H1 (cell line): ENCODE results near the gene PGF. TPM values are rescaled to one million over a fixed set of nuclear protein-coding genes. Genes with fewer than 3 reads are reported as not detected.
A peak's percentile ranks its signal among the peaks of the same experiment; 100 is the strongest.

Experiments
- CTCF ChIA-PET: fragments of 300-600 bp; sonication (Branson Sonifier 250); formaldehyde crosslinking; loops from one replicate; lab custom pipeline; 2021; ENCODE audit not compliant: partially characterized antibody; lab: Charles Lee
- POLR2A ChIA-PET: fragments of 300-600 bp; sonication (Branson Sonifier 250); formaldehyde crosslinking; loops from one replicate; lab custom pipeline; 2021; ENCODE audit warnings: inconsistent platforms; ENCODE audit not compliant: partially characterized antibody; lab: Charles Lee
- DNase-seq, 2 experiments: peaks; one replicate each; pipeline versions ENCODE4 v3.0.0 to v3.0.0-alpha.2; 2010 to 2022; ENCODE audit warnings: low spot score in 2 of 2, low read depth in 1 of 2, mixed read lengths in 1 of 2
- FAIRE-seq: peaks from 2 replicates; lab custom pipeline; 2011; peaks lifted over from hg19 to GRCh38; lab: Jason Lieb, UNC
- H2AFZ ChIP-seq: 2 replicates; pipeline ENCODE4 v1.8.1; 2012; ENCODE audit warnings: low read length, inconsistent platforms
- H2AK5ac ChIP-seq: 2 replicates; pipeline ENCODE4 v1.6.1; 2013; ENCODE audit warnings: low read depth, low read length
- H2BK120ac ChIP-seq: replicated peaks from 2 replicates; pipeline ENCODE3; 2013; ENCODE audit warnings: low read depth, low read length, inconsistent platforms
- H2BK12ac ChIP-seq: 2 replicates; pipeline ENCODE4 v1.6.1; 2013; ENCODE audit warnings: low read depth, low read length
- H2BK15ac ChIP-seq: 2 replicates; pipeline ENCODE4 v1.6.1; 2013; ENCODE audit warnings: low read length
- H2BK20ac ChIP-seq: 2 replicates; pipeline ENCODE4 v1.6.1; 2013; ENCODE audit warnings: low read length
- H2BK5ac ChIP-seq: 2 replicates; pipeline ENCODE4 v1.6.1; 2013; ENCODE audit warnings: low read depth, low read length
- H3K14ac ChIP-seq: 2 replicates; pipeline ENCODE4 v1.6.1; 2013; ENCODE audit warnings: inconsistent platforms; ENCODE audit not compliant: insufficient read length
- H3K18ac ChIP-seq: 2 replicates; pipeline ENCODE4 v1.6.1; 2013; ENCODE audit warnings: low read length; ENCODE audit errors: extremely low read depth
- H3K23ac ChIP-seq: 2 replicates; pipeline ENCODE4 v1.6.1; 2013; ENCODE audit warnings: inconsistent platforms; ENCODE audit not compliant: insufficient read length
- H3K23me2 ChIP-seq: 2 replicates; pipeline ENCODE4 v1.6.1; 2013; ENCODE audit warnings: low read depth, low read length
- H3K27ac ChIP-seq: 2 replicates; pipeline ENCODE4 v1.6.1; 2011; ENCODE audit warnings: low read depth, low read length, inconsistent platforms
- H3K27me3 ChIP-seq, 4 experiments: replicated peaks in 1 of 4; 1 replicate in 1 of 4; 2 replicates in 3 of 4; pipeline versions ENCODE4 v1.6.1 to v1.8.1; 2011 to 2013; ENCODE audit warnings: low read length in 3 of 4, mild to moderate bottlenecking in 3 of 4, inconsistent platforms in 2 of 4, mixed read lengths in 2 of 4, moderate library complexity in 1 of 4; ENCODE audit not compliant: control insufficient read depth in 3 of 4, insufficient read depth in 3 of 4; ENCODE audit errors: extremely low read depth in 1 of 4
- H3K36me3 ChIP-seq, 4 experiments: 2 replicates each; pipeline versions ENCODE4 v1.6.1 to v1.8.1; 2011 to 2013; ENCODE audit warnings: mild to moderate bottlenecking in 4 of 4, low read length in 3 of 4, moderate library complexity in 2 of 4, control low read depth in 1 of 4, inconsistent platforms in 1 of 4; ENCODE audit not compliant: insufficient read depth in 4 of 4, control insufficient read depth in 2 of 4
- H3K4ac ChIP-seq: replicated peaks from 2 replicates; pipeline ENCODE3; 2013; ENCODE audit warnings: low read length, low read depth, mixed read lengths, inconsistent platforms; ENCODE audit not compliant: insufficient read length
- H3K4me1 ChIP-seq, 4 experiments: replicated peaks in 1 of 4; 1 replicate in 1 of 4; 2 replicates in 3 of 4; pipeline versions ENCODE4 v1.6.1 to v1.8.1; 2011 to 2013; ENCODE audit warnings: low read length in 3 of 4, inconsistent platforms in 2 of 4, mixed read lengths in 1 of 4; ENCODE audit not compliant: insufficient read depth in 4 of 4, control insufficient read depth in 3 of 4
- H3K4me2 ChIP-seq, 2 experiments: 2 replicates each; pipeline versions ENCODE4 v1.6.1 to v1.8.1; 2011 to 2013; ENCODE audit warnings: low read depth in 2 of 2, low read length in 2 of 2, control low read depth in 1 of 2, inconsistent platforms in 1 of 2, mild to moderate bottlenecking in 1 of 2; ENCODE audit not compliant: insufficient read depth in 1 of 2
- H3K4me3 ChIP-seq, 4 experiments: fragments of 200-600, 300-600 bp in 1 of 4; sonication (generic), shearing (Covaris generic), sonication (Bioruptor Twin) in 1 of 4; 2 replicates each; pipeline versions ENCODE4 v1.5.1 to v1.8.1; 2011 to 2016; ENCODE audit warnings: low read length in 4 of 4, low read depth in 3 of 4, control low read depth in 2 of 4, inconsistent platforms in 2 of 4, mild to moderate bottlenecking in 2 of 4, mixed read lengths in 1 of 4, moderate library complexity in 1 of 4; ENCODE audit not compliant: insufficient read depth in 2 of 4; ENCODE audit errors: extremely low read depth in 1 of 4
- H3K56ac ChIP-seq: replicated peaks from 2 replicates; pipeline ENCODE3; 2013; ENCODE audit warnings: low read depth, mild to moderate bottlenecking, mixed read lengths, low read length, inconsistent platforms; ENCODE audit not compliant: insufficient read length
- H3K79me1 ChIP-seq: 2 replicates; pipeline ENCODE4 v1.6.1; 2013; ENCODE audit warnings: low read depth, low read length, control low read depth
- H3K79me2 ChIP-seq, 2 experiments: 2 replicates each; pipeline versions ENCODE4 v1.6.1 to v1.8.1; 2012 to 2013; ENCODE audit warnings: low read length in 2 of 2, mild to moderate bottlenecking in 2 of 2, inconsistent platforms in 1 of 2; ENCODE audit not compliant: insufficient read depth in 2 of 2, control insufficient read depth in 1 of 2
- H3K9ac ChIP-seq, 4 experiments: replicated peaks in 1 of 4; 1 replicate in 1 of 4; 2 replicates in 3 of 4; pipeline versions ENCODE4 v1.6.1 to v1.8.1; 2011 to 2013; ENCODE audit warnings: low read depth in 3 of 4, low read length in 3 of 4, control low read depth in 2 of 4, mild to moderate bottlenecking in 2 of 4, moderate library complexity in 2 of 4, inconsistent platforms in 1 of 4; ENCODE audit errors: extremely low read depth in 1 of 4
- H3K9me3 ChIP-seq, 2 experiments: 2 replicates each; pipeline versions ENCODE4 v1.6.1 to v1.8.1; 2012 to 2013; ENCODE audit warnings: mild to moderate bottlenecking in 2 of 2, moderate library complexity in 2 of 2, control low read depth in 1 of 2, inconsistent platforms in 1 of 2, low read depth in 1 of 2, low read length in 1 of 2, mixed read lengths in 1 of 2; ENCODE audit not compliant: insufficient read depth in 2 of 2
- H4K20me1 ChIP-seq, 2 experiments: replicated peaks in 1 of 2; 2 replicates each; pipeline versions ENCODE3 to v1.8.1; 2011 to 2013; ENCODE audit warnings: inconsistent platforms in 2 of 2, low read length in 2 of 2, mild to moderate bottlenecking in 1 of 2; ENCODE audit not compliant: insufficient read depth in 2 of 2, control insufficient read depth in 1 of 2
- H4K5ac ChIP-seq: 2 replicates; pipeline ENCODE4 v1.6.1; 2013; ENCODE audit warnings: low read length, low read depth, mixed read lengths, inconsistent platforms; ENCODE audit not compliant: insufficient read length
- H4K8ac ChIP-seq: 2 replicates; pipeline ENCODE4 v1.8.0; 2013; ENCODE audit warnings: mild to moderate bottlenecking, moderate library complexity, low read length, inconsistent platforms; ENCODE audit not compliant: insufficient read depth; ENCODE audit errors: extremely low read depth
- H4K91ac ChIP-seq: replicated peaks from 2 replicates; pipeline ENCODE3; 2013; ENCODE audit warnings: low read length, mixed read lengths, inconsistent platforms; ENCODE audit not compliant: insufficient read length
- ASH2L ChIP-seq: fragments of 200-600, 300-600 bp; sonication (generic); IDR thresholded peaks from one replicate; pipeline ENCODE4 v1.7.1; 2017; ENCODE audit warnings: low read length
- KDM5A ChIP-seq: fragments of 200-600 bp; IDR thresholded peaks from 2 replicates; pipeline ENCODE4 v1.7.1; 2012; ENCODE audit warnings: mild to moderate bottlenecking, low read length, inconsistent platforms, mixed read lengths
- POU5F1 ChIP-seq: IDR thresholded peaks from 2 replicates; pipeline ENCODE4 v1.6.1; 2011; ENCODE audit warnings: low read depth, mild to moderate bottlenecking, low read length, moderate library complexity
- WGBS, 2 experiments: shearing (Covaris generic) in 1 of 2; methylation state at CpG; one replicate each; pipeline versions ENCODE4 v1.1.6 to v1.1.7; 2013 to 2015; ENCODE audit warnings: low lambda C conversion rate in 2 of 2, mixed read lengths in 2 of 2, inconsistent platforms in 1 of 2, low coverage in 1 of 2, missing lambda C conversion rate in 1 of 2; ENCODE audit not compliant: insufficient replicate concordance in 2 of 2, insufficient coverage in 1 of 2, insufficient read length in 1 of 2; ENCODE audit errors: extremely low coverage in 1 of 2, missing lambda C conversion rate in 1 of 2; 5-methylcytosine and 5-hydroxymethylcytosine counted together
- polyA plus RNA-seq, 7 experiments: library from polyadenylated mRNA; depleted of rRNA in 3 of 7; stranded (reverse) in 5 of 7; unstranded in 2 of 7; fragments of >200 nt in 5 of 7; fragments of 200-250 nt in 2 of 7; gene quantifications; 1 replicate in 5 of 7; 2 replicates in 1 of 7; 4 replicates in 1 of 7; pipeline versions ENCODE4 v1.2.1 to v1.2.3, GENCODE V29; 2011 to 2013; ENCODE audit warnings: missing spikeins in 2 of 7, mixed read lengths in 2 of 7
- total RNA-seq: library from RNA; stranded (reverse); fragmentation: NEBNext Ultra II Directional; extraction: Animal tissue kit (Norgen Biotek cat#: 25700); gene quantifications from 2 replicates; pipeline ENCODE4 v1.2.1, GENCODE V29; 2021

The PGF gene
- total and polyA plus RNA-seq, 2 of the 8 experiments (the other 6 are each of a cell fraction or from before 2014, with no cell fraction given): 2.1 to 4.1 TPM

GRCh38 chr14:74949859-74950573, 5.4 kb downstream of the PGF start:
- TF ChIP-seq KDM5A: no peak
- no peak for TF ChIP-seq ASH2L
- TF ChIP-seq POU5F1: no peak
- Histone ChIP-seq H3K9me3 (no peaks in the 10 kb centered on the region), H3K23me2 (peaks cover 2% of the 10 kb centered on the region), H3K18ac (no peak overlapping the region), H2AFZ (no peak overlapping the region), H2BK5ac (no peak overlapping the region), H3K27ac (no peak overlapping the region), H3K4me3 (no peak overlapping the region), H4K8ac (peak overlapping the region; percentile 63; the same call in 1 of the 2 replicates), H3K36me3 (no peaks in the 10 kb centered on the region), H4K5ac (no peak overlapping the region), H3K4ac (no peak overlapping the region), H3K9ac (no peak overlapping the region), H2BK12ac (no peak overlapping the region), H3K27me3 (peaks cover 0 to 6% (median 4%) of the 10 kb centered on the region in 4 experiments; a peak in 3 of 7 replicates), H3K56ac (no peak overlapping the region), H3K14ac (no peak overlapping the region), H2BK20ac (no peak overlapping the region), H3K23ac (no peak overlapping the region), H3K79me2 (no peaks in the 10 kb centered on the region), H4K20me1 (no peaks in the 10 kb centered on the region), H4K91ac (no peak overlapping the region), H2BK120ac (no peak overlapping the region), H2AK5ac (no peak overlapping the region), H3K4me2 (no peak overlapping the region), H3K4me1 (peaks cover 0 to 23% (median 8%) of the 10 kb centered on the region in 4 experiments; a peak in 6 of 7 replicates), H2BK15ac (no peak overlapping the region), H3K79me1 (no peaks in the 10 kb centered on the region)
- 92% methylated on average over 17 of the region's 17 CpGs; no CpG with 5 or more reads in 1 of the 2 experiments for WGBS, 2 experiments
- ChIA-PET POLR2A (interaction anchor here (0.8 to 1.6 kb wide), 3 partner anchors 28 to 53 kb away, joined by 3 to 4 read pairs (median 3); partner anchors contain the start of genes EIF2B2 and RPS6KL1), CTCF (interaction anchor here (0.6 to 11.9 kb wide), 9 partner anchors 11 to 138 kb away, joined by 3 to 146 read pairs (median 7); no protein-coding TSS in a partner anchor)
- no peak for DNase-seq
- FAIRE-seq: no peak
